PC-9 (cell line): ENCODE results near the gene DPP10. TPM values are rescaled to one million over a fixed set of nuclear protein-coding genes. Genes with fewer than 3 reads are reported as not detected.

ENCODE experiments used
- BruUV-seq: library from RNA; stranded (reverse); fragments of 400-500 nt; replicated peaks from 2 replicates; lab custom pipeline; 2021; lab: Mats Ljungman, UMichigan
- CTCF ChIA-PET: fragments of 300-600 bp; sonication (Branson Sonifier 250); formaldehyde crosslinking; loops from one replicate; lab custom pipeline; 2022; ENCODE audit warnings: antibody characterized with exemption; lab: Charles Lee
- POLR2A ChIA-PET: fragments of 300-600 bp; sonication (Branson Sonifier 250); formaldehyde crosslinking; loops from one replicate; lab custom pipeline; 2022; ENCODE audit warnings: antibody characterized with exemption; ENCODE audit not compliant: unreplicated experiment; lab: Charles Lee
- DNase-seq, 2 experiments: peaks; one replicate each; pipeline versions ENCODE4 v3.0.0 to v3.0.0-alpha.2; 2015 to 2022; ENCODE audit warnings: mixed read lengths in 1 of 2
- H2AFZ ChIP-seq: fragments of 200-600 bp; sonication (generic); 2 replicates; pipeline ENCODE4 v1.8.1; 2017; ENCODE audit warnings: antibody characterized with exemption
- H3F3A ChIP-seq: fragments of 200-600 bp; sonication (generic); 2 replicates; pipeline ENCODE4 v1.8.1; 2017; ENCODE audit warnings: antibody characterized with exemption, mild to moderate bottlenecking, low read depth; ENCODE audit not compliant: insufficient read depth
- H3K27ac ChIP-seq: fragments of 200-600 bp; sonication (generic); 2 replicates; pipeline ENCODE4 v1.6.1; 2016; ENCODE audit warnings: mixed run types
- H3K27me3 ChIP-seq: fragments of 200-600 bp; sonication (generic); 2 replicates; pipeline ENCODE4 v1.6.1; 2016; ENCODE audit warnings: low read depth, mixed run types; ENCODE audit not compliant: insufficient read depth
- H3K36me3 ChIP-seq: fragments of 200-600 bp; sonication (generic); 2 replicates; pipeline ENCODE4 v1.6.1; 2016; ENCODE audit warnings: low read depth, mixed run types
- H3K4me1 ChIP-seq: fragments of 200-600 bp; sonication (generic); replicated peaks from 2 replicates; pipeline ENCODE4 v1.6.1; 2016; ENCODE audit warnings: mixed run types; ENCODE audit not compliant: insufficient read depth
- H3K4me2 ChIP-seq: fragments of 200-600 bp; sonication (generic); 2 replicates; pipeline ENCODE4 v1.6.1; 2017; ENCODE audit warnings: mixed run types
- H3K4me3 ChIP-seq: fragments of 200-600 bp; sonication (generic); 2 replicates; pipeline ENCODE4 v1.6.1; 2016; ENCODE audit warnings: mixed run types
- H3K79me2 ChIP-seq: fragments of 200-600 bp; sonication (generic); 2 replicates; pipeline ENCODE4 v1.6.1; 2017; ENCODE audit warnings: low read depth, mixed run types
- H3K9me2 ChIP-seq: fragments of 200-600 bp; sonication (generic); 2 replicates; pipeline ENCODE4 v1.8.1; 2017; ENCODE audit warnings: mild to moderate bottlenecking; ENCODE audit not compliant: insufficient read depth
- H3K9me3 ChIP-seq: fragments of 200-600 bp; sonication (generic); 2 replicates; pipeline ENCODE4 v1.8.1; 2016; ENCODE audit warnings: low read depth; ENCODE audit not compliant: insufficient read depth
- H4K20me1 ChIP-seq: fragments of 200-600 bp; sonication (generic); 2 replicates; pipeline ENCODE4 v1.8.1; 2017; ENCODE audit not compliant: insufficient read depth
- EZH2 ChIP-seq: fragments of 200-600 bp; sonication (generic); IDR thresholded peaks from 2 replicates; pipeline ENCODE4 v1.8.0; 2017; ENCODE audit warnings: antibody characterized with exemption, low read depth
- intact Hi-C: fragments of 100-400 bp; cut with micrococcal nuclease; formaldehyde crosslinking; loops from one replicate; pipeline ENCODE4 v1.10.0; 2022; ENCODE audit not compliant: unreplicated experiment
- total RNA-seq: library from RNA; stranded (reverse); gene quantifications from 2 replicates; pipeline ENCODE4 v1.2.3, GENCODE V29; 2021
- TF ChIP-seq, protein P1 (sequence below): fragments of 200-600 bp; sonication (generic); conservative IDR thresholded peaks from 2 replicates; pipeline ENCODE4 v1.6.1; 2017; ENCODE audit warnings: mixed run types, antibody characterized with exemption, mild to moderate bottlenecking, moderate library complexity

Gene DPP10
- total RNA-seq, 1 experiment from 2014 or later, result not detected

GRCh38 chr2:114472246-114472645, 29.8 kb downstream of the DPP10 start:
- CTCF ChIA-PET, result no interaction called here
- Histone ChIP-seq H3F3A (no peaks in the 10 kb centered on the region), H3K79me2 (no peaks in the 10 kb centered on the region), H3K4me1 (no peaks in the 10 kb centered on the region), H2AFZ (no peak overlapping the region), H3K9me2 (no peaks in the 10 kb centered on the region), H3K36me3 (no peaks in the 10 kb centered on the region), H3K27me3 (0 out of 2 replicates have a peak, but pooled peaks cover 10% of the 10 kb centered on the region), H4K20me1 (no peaks in the 10 kb centered on the region), H3K9me3 (no peaks in the 10 kb centered on the region), H3K4me2 (no peak overlapping the region), H3K27ac (no peak overlapping the region), H3K4me3 (no peak overlapping the region)
- no TSS peak for BruUV-seq
- intact Hi-C loops, result loop anchor here (10.0 kb wide), 1 partner anchor 613 kb away; no protein-coding TSS in a partner anchor
- POLR2A ChIA-PET, result no interaction called here
- TF ChIP-seq, protein P1, sequence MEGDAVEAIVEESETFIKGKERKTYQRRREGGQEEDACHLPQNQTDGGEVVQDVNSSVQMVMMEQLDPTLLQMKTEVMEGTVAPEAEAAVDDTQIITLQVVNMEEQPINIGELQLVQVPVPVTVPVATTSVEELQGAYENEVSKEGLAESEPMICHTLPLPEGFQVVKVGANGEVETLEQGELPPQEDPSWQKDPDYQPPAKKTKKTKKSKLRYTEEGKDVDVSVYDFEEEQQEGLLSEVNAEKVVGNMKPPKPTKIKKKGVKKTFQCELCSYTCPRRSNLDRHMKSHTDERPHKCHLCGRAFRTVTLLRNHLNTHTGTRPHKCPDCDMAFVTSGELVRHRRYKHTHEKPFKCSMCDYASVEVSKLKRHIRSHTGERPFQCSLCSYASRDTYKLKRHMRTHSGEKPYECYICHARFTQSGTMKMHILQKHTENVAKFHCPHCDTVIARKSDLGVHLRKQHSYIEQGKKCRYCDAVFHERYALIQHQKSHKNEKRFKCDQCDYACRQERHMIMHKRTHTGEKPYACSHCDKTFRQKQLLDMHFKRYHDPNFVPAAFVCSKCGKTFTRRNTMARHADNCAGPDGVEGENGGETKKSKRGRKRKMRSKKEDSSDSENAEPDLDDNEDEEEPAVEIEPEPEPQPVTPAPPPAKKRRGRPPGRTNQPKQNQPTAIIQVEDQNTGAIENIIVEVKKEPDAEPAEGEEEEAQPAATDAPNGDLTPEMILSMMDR, result no peak
- TF ChIP-seq EZH2, result no peak
- DNase-seq, result no peak

GRCh38 chr2:114472726-114473125, 30.3 kb downstream of the DPP10 start:
- H3K79me2 ChIP-seq, result no peaks in the 10 kb centered on the region
- no peaks in the 10 kb centered on the region for H3K36me3 ChIP-seq
- CTCF ChIA-PET, result no interaction called here
- no peak overlapping the region for H3K27ac ChIP-seq
- H3K9me3 ChIP-seq, result no peaks in the 10 kb centered on the region
- H4K20me1 ChIP-seq, result no peaks in the 10 kb centered on the region
- no peaks in the 10 kb centered on the region for H3K9me2 ChIP-seq
- no peak overlapping the region for H3K4me3 ChIP-seq
- DNase-seq, result no peak
- BruUV-seq, result no TSS peak
- H3K4me1 ChIP-seq, result no peaks in the 10 kb centered on the region
- H3F3A ChIP-seq, result no peaks in the 10 kb centered on the region
- no peak overlapping the region for H3K4me2 ChIP-seq
- 0 out of 2 replicates have a peak, but pooled peaks cover 8% of the 10 kb centered on the region for H3K27me3 ChIP-seq
- no peak overlapping the region for H2AFZ ChIP-seq
- POLR2A ChIA-PET, result no interaction called here
- TF ChIP-seq, protein P1, result no peak
- TF ChIP-seq EZH2, result no peak
- intact Hi-C loops, result loop anchor here (10.0 kb wide), 1 partner anchor 612 kb away; no protein-coding TSS in a partner anchor

- Histone ChIP-seq H3F3A (no peaks in the 10 kb centered on the region), H3K27ac (no peak overlapping the region), H3K9me2 (no peaks in the 10 kb centered on the region), H3K4me1 (no peaks in the 10 kb centered on the region), H3K79me2 (no peaks in the 10 kb centered on the region), H3K36me3 (no peaks in the 10 kb centered on the region), H4K20me1 (no peaks in the 10 kb centered on the region), H3K9me3 (no peaks in the 10 kb centered on the region), H2AFZ (no peak overlapping the region), H3K27me3 (no peaks in the 10 kb centered on the region), H3K4me3 (no peak overlapping the region), H3K4me2 (no peak overlapping the region)
- intact Hi-C loops, result no loop called here
- no peak for DNase-seq
- ChIA-PET CTCF (no interaction called here), POLR2A (no interaction called here)
- no TSS peak for BruUV-seq
- TF ChIP-seq, protein P1, result no peak
- TF ChIP-seq EZH2, result no peak
Observed at GRCh38 chr2:114488841-114489530, 46.5 kb downstream of the DPP10 start.
